Activated naive CD8-positive, alpha-beta T cell treated with anti-CD3 and anti-CD28 coated beads for 36 hours (primary cell): ENCODE data around the gene BCL11B. TPM values are rescaled to one million over a fixed set of nuclear protein-coding genes. Genes with fewer than 3 reads are reported as not detected.
"Not testable (repeated sequence)": the region's sequence is repeated elsewhere in the genome, so short reads cannot be mapped to it uniquely, and the experiment has no call there.

Experiments
- DNase-seq: peaks from one replicate; pipeline ENCODE4 v3.0.0; 2021
- H3K27ac Mint-ChIP-seq: one replicate; pipeline ENCODE4 v1.8.0; 2022; ENCODE audit warnings: mild to moderate bottlenecking, moderate library complexity, mixed read lengths
- H3K27me3 Mint-ChIP-seq: one replicate; pipeline ENCODE4 v1.8.0; 2022; ENCODE audit warnings: mild to moderate bottlenecking, mixed read lengths
- H3K36me3 Mint-ChIP-seq: one replicate; pipeline ENCODE4 v1.8.0; 2021; ENCODE audit warnings: mild to moderate bottlenecking, mixed read lengths
- H3K4me1 Mint-ChIP-seq: one replicate; pipeline ENCODE4 v1.8.0; 2021; ENCODE audit warnings: mixed read lengths
- H3K4me3 Mint-ChIP-seq: one replicate; pipeline ENCODE4 v1.8.0; 2022; ENCODE audit warnings: mild to moderate bottlenecking, moderate library complexity, mixed read lengths
- H3K9me3 Mint-ChIP-seq: one replicate; pipeline ENCODE4 v1.8.0; 2022; ENCODE audit warnings: mixed read lengths
- total RNA-seq, 2 experiments: library from RNA; stranded (reverse); gene quantifications; one replicate each; pipeline ENCODE4 v1.2.3, GENCODE V29; 2021

BCL11B gene
- total RNA-seq, 2 experiments from 2014 or later, result 38.9 to 40.3 TPM

GRCh38 chr14:99235582-99236320 is 36.2 kb downstream of the BCL11B start:
- peak overlapping the region; percentile 91 for H3K27ac Mint-ChIP-seq
- no peak for DNase-seq
- H3K4me3 Mint-ChIP-seq, result peak overlapping the region; percentile 86
- peaks cover 44% of the 10 kb centered on the region for H3K36me3 Mint-ChIP-seq
- no peaks in the 10 kb centered on the region for H3K9me3 Mint-ChIP-seq
- H3K4me1 Mint-ChIP-seq, result peaks cover 89% of the 10 kb centered on the region
- H3K27me3 Mint-ChIP-seq, result no peaks in the 10 kb centered on the region

- H3K9me3 Mint-ChIP-seq, result no peaks in the 10 kb centered on the region
- peaks cover 48% of the 10 kb centered on the region for H3K36me3 Mint-ChIP-seq
- no peaks in the 10 kb centered on the region for H3K27me3 Mint-ChIP-seq
Measured at GRCh38 chr14:99234961-99235571, 36.9 kb downstream of the BCL11B start.

GRCh38 chr14:99234355-99234754 is 37.6 kb downstream of the BCL11B start:
- Mint-ChIP-seq H3K36me3 (peaks cover 45% of the 10 kb centered on the region), H3K27me3 (no peaks in the 10 kb centered on the region), H3K27ac (peak overlapping the region; percentile 91), H3K9me3 (no peaks in the 10 kb centered on the region), H3K4me1 (peaks cover 88% of the 10 kb centered on the region), H3K4me3 (peak overlapping the region; percentile 79)
- no peak for DNase-seq

More at GRCh38 chr14:99234961-99235571, 36.9 kb downstream of the BCL11B start:
- peak overlapping the region; percentile 79 for H3K4me3 Mint-ChIP-seq
- peak overlapping the region; percentile 91 for H3K27ac Mint-ChIP-seq
- H3K4me1 Mint-ChIP-seq, result peaks cover 89% of the 10 kb centered on the region
- peak; percentile 81 for DNase-seq

- H3K4me3 Mint-ChIP-seq, result peak overlapping the region; percentile 79
- H3K36me3 Mint-ChIP-seq, result peaks cover 52% of the 10 kb centered on the region
- DNase-seq, result no peak
- H3K27ac Mint-ChIP-seq, result peak overlapping the region; percentile 91
- H3K27me3 Mint-ChIP-seq, result no peaks in the 10 kb centered on the region
- no peaks in the 10 kb centered on the region for H3K9me3 Mint-ChIP-seq
- peaks cover 87% of the 10 kb centered on the region for H3K4me1 Mint-ChIP-seq
Measured at GRCh38 chr14:99233222-99234035, 38.6 kb downstream of the BCL11B start.

GRCh38 chr14:99232714-99233214 is 39.2 kb downstream of the BCL11B start:
- DNase-seq, result no peak
- Mint-ChIP-seq H3K27ac (peak overlapping the region; percentile 91), H3K4me3 (peak overlapping the region; percentile 43), H3K27me3 (no peaks in the 10 kb centered on the region), H3K36me3 (peaks cover 54% of the 10 kb centered on the region), H3K4me1 (peaks cover 86% of the 10 kb centered on the region), H3K9me3 (no peaks in the 10 kb centered on the region)

GRCh38 chr14:99231850-99232713 is 39.9 kb downstream of the BCL11B start:
- H3K27ac Mint-ChIP-seq, result peak overlapping the region; percentile 91
- H3K9me3 Mint-ChIP-seq, result no peaks in the 10 kb centered on the region
- peaks cover 86% of the 10 kb centered on the region for H3K4me1 Mint-ChIP-seq
- no peaks in the 10 kb centered on the region for H3K27me3 Mint-ChIP-seq
- peak overlapping the region; percentile 66 for H3K4me3 Mint-ChIP-seq
- peaks cover 55% of the 10 kb centered on the region for H3K36me3 Mint-ChIP-seq
- DNase-seq, result peak; percentile 56

- H3K4me3 Mint-ChIP-seq, result peak overlapping the region; percentile 68
- H3K27ac Mint-ChIP-seq, result peak overlapping the region; percentile 96
- peaks cover 86% of the 10 kb centered on the region for H3K4me1 Mint-ChIP-seq
- DNase-seq, result no peak
- no peaks in the 10 kb centered on the region for H3K9me3 Mint-ChIP-seq
- H3K36me3 Mint-ChIP-seq, result peaks cover 53% of the 10 kb centered on the region
- H3K27me3 Mint-ChIP-seq, result no peaks in the 10 kb centered on the region
Measured at GRCh38 chr14:99231161-99231849, 40.7 kb downstream of the BCL11B start.

- no peaks in the 10 kb centered on the region for H3K27me3 Mint-ChIP-seq
- H3K4me1 Mint-ChIP-seq, result peaks cover 86% of the 10 kb centered on the region
- H3K9me3 Mint-ChIP-seq, result no peaks in the 10 kb centered on the region
- H3K36me3 Mint-ChIP-seq, result peaks cover 51% of the 10 kb centered on the region
- DNase-seq, result peak; percentile 84
- peak overlapping the region; percentile 68 for H3K4me3 Mint-ChIP-seq
- peak overlapping the region; percentile 96 for H3K27ac Mint-ChIP-seq
Measured at GRCh38 chr14:99230208-99231151, 41.5 kb downstream of the BCL11B start.

- Mint-ChIP-seq H3K27me3 (no peaks in the 10 kb centered on the region), H3K36me3 (peaks cover 53% of the 10 kb centered on the region), H3K9me3 (no peaks in the 10 kb centered on the region), H3K27ac (peak overlapping the region; percentile 96), H3K4me1 (peaks cover 88% of the 10 kb centered on the region), H3K4me3 (peak overlapping the region; percentile 68)
- peak; percentile 57 for DNase-seq
Measured at GRCh38 chr14:99229654-99230207, 42.3 kb downstream of the BCL11B start.

- not testable (repeated sequence) for H3K27me3 Mint-ChIP-seq, H3K9me3 Mint-ChIP-seq
- H3K4me3 Mint-ChIP-seq, result peak overlapping the region; percentile 68
Measured at GRCh38 chr14:99228760-99229159, 43.2 kb downstream of the BCL11B start.

GRCh38 chr14:99226687-99227086 is 45.3 kb downstream of the BCL11B start:
- Mint-ChIP-seq H3K27me3 (no peaks in the 10 kb centered on the region), H3K4me3 (peak overlapping the region; percentile 54), H3K27ac (peak overlapping the region; percentile 96), H3K9me3 (no peaks in the 10 kb centered on the region), H3K36me3 (peaks cover 66% of the 10 kb centered on the region), H3K4me1 (peaks cover 88% of the 10 kb centered on the region)
- DNase-seq, result no peak

More at GRCh38 chr14:99228760-99229159, 43.2 kb downstream of the BCL11B start:
- peaks cover 62% of the 10 kb centered on the region for H3K36me3 Mint-ChIP-seq
- H3K27ac Mint-ChIP-seq, result peak overlapping the region; percentile 96
- peaks cover 89% of the 10 kb centered on the region for H3K4me1 Mint-ChIP-seq
- not testable (repeated sequence) for DNase-seq

GRCh38 chr14:99225436-99226203 is 46.4 kb downstream of the BCL11B start:
- H3K4me3 Mint-ChIP-seq, result peak overlapping the region; percentile 54
- H3K9me3 Mint-ChIP-seq, result no peaks in the 10 kb centered on the region
- H3K27me3 Mint-ChIP-seq, result no peaks in the 10 kb centered on the region
- peaks cover 68% of the 10 kb centered on the region for H3K36me3 Mint-ChIP-seq
- peaks cover 90% of the 10 kb centered on the region for H3K4me1 Mint-ChIP-seq
- peak overlapping the region; percentile 96 for H3K27ac Mint-ChIP-seq
- DNase-seq, result no peak
